MCF 10A (cell line): ENCODE data around the gene EPB41L4A. TPM values are rescaled to one million over a fixed set of nuclear protein-coding genes. Genes with fewer than 3 reads are reported as not detected.

Experiments used
- BruUV-seq: library from RNA; stranded (reverse); fragments of 400-500 nt; replicated peaks from 2 replicates; lab custom pipeline; 2021; lab: Mats Ljungman, UMichigan
- CTCF ChIA-PET: fragments of 300-600 bp; sonication (Branson Sonifier 250); formaldehyde crosslinking; extraction: SDS; loops from one replicate; lab custom pipeline; 2021; ENCODE audit warnings: antibody characterized with exemption, inconsistent platforms; lab: Yijun Ruan, JAX
- POLR2A ChIA-PET: fragments of 300-600, 350-650 bp; sonication (Branson Sonifier 250); formaldehyde crosslinking; extraction: SDS; loops from one replicate; lab custom pipeline; 2020; ENCODE audit warnings: antibody characterized with exemption, inconsistent platforms; lab: Yijun Ruan, JAX
- DNase-seq: peaks from one replicate; pipeline ENCODE4 v3.0.0-alpha.2; 2018; ENCODE audit not compliant: unreplicated experiment
- H3K27ac Mint-ChIP-seq: one replicate; pipeline ENCODE4 v1.8.0; 2022; ENCODE audit warnings: mild to moderate bottlenecking, low read depth, mixed read lengths; ENCODE audit not compliant: unreplicated experiment
- H3K27me3 Mint-ChIP-seq: one replicate; pipeline ENCODE4 v1.8.0; 2022; ENCODE audit warnings: mixed read lengths; ENCODE audit not compliant: insufficient read depth, unreplicated experiment
- H3K36me3 Mint-ChIP-seq: one replicate; pipeline ENCODE4 v1.8.0; 2022; ENCODE audit warnings: mild to moderate bottlenecking, moderate library complexity, mixed read lengths; ENCODE audit not compliant: insufficient read depth, unreplicated experiment
- H3K4me1 Mint-ChIP-seq: one replicate; pipeline ENCODE4 v1.8.0; 2022; ENCODE audit warnings: mixed read lengths; ENCODE audit not compliant: insufficient read depth, unreplicated experiment
- H3K4me3 Mint-ChIP-seq: one replicate; pipeline ENCODE4 v1.8.0; 2022; ENCODE audit warnings: mild to moderate bottlenecking, moderate library complexity, mixed read lengths; ENCODE audit not compliant: unreplicated experiment
- H3K9me3 Mint-ChIP-seq: one replicate; pipeline ENCODE4 v1.8.0; 2022; ENCODE audit warnings: mixed read lengths; ENCODE audit not compliant: unreplicated experiment
- intact Hi-C: fragments of 100-400 bp; cut with micrococcal nuclease; formaldehyde crosslinking; loops from 2 replicates; pipeline ENCODE4 v1.14.1; 2022
- total RNA-seq: library from RNA; stranded (reverse); gene quantifications from 2 replicates; pipeline ENCODE4 v1.2.3, GENCODE V29; 2022
- TF ChIP-seq, protein P1 (sequence below): fragments of 200-600 bp; IDR thresholded peaks from one replicate; pipeline ENCODE4 v1.8.0; 2022; ENCODE audit warnings: antibody characterized with exemption, mild to moderate bottlenecking; ENCODE audit not compliant: unreplicated experiment

The EPB41L4A gene
- total RNA-seq, 1 experiment from 2014 or later = 12.4 TPM

DNA sequence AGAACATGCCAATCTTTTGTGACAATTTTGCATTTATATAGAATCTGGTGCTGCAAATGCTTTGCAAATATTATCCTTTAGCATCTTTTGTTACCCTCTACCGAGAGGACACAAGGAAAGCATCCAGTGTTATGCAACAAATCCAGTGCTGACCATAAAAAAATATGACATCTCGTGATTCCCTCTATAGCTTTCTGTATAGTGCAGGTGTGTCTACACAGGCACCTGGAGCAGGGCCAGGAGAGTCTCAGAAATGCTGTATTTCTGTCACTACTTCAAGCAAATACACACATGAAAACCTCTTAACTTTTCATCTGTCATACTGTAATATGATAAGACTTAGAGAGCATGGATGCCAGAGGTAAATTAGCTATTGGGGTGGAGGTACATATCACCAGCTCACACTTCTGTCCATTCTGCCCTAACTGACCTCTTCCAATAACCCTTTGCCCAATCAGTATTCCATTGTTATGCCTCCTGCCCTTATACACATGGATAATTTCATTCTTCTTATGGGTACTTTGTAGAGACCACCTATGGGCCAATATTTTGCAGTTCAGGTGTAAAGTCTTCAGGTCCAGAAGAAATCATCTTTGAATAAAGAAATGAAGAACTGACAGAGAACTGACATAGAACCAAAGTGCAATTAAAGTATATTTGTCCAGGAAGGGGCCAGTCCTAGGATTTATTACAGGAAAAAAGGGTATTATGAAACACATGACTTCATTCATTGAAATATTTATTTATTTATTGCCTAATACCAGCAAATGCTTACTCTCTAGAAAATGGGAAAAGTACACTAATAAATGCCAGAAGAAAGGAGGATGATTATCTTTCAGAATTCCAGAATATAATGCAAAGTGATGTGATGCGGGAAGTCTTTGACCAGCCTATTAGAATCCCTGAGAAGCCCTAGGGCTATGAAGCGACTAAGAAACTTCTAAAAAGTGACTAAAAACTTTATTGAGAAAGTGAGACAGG, 106.5 kb downstream of the EPB41L4A start:
- CTCF ChIA-PET = interaction anchor here (0.5 to 1.4 kb wide), 2 partner anchors 77 to 632 kb away, joined by 3 to 4 read pairs; no protein-coding TSS in a partner anchor
- H3K36me3 Mint-ChIP-seq = no peaks in the 10 kb centered on the region
- no peak overlapping the region for H3K27ac Mint-ChIP-seq
- DNase-seq = peak; percentile 15
- H3K27me3 Mint-ChIP-seq = no peaks in the 10 kb centered on the region
- no TSS peak for BruUV-seq
- POLR2A ChIA-PET = interaction anchor here (0.7 kb wide), 1 partner anchor 79 kb away, joined by 3 read pairs; no protein-coding TSS in a partner anchor
- H3K4me1 Mint-ChIP-seq = peaks cover 27% of the 10 kb centered on the region
- intact Hi-C loops = no loop called here
- TF ChIP-seq, protein P1, sequence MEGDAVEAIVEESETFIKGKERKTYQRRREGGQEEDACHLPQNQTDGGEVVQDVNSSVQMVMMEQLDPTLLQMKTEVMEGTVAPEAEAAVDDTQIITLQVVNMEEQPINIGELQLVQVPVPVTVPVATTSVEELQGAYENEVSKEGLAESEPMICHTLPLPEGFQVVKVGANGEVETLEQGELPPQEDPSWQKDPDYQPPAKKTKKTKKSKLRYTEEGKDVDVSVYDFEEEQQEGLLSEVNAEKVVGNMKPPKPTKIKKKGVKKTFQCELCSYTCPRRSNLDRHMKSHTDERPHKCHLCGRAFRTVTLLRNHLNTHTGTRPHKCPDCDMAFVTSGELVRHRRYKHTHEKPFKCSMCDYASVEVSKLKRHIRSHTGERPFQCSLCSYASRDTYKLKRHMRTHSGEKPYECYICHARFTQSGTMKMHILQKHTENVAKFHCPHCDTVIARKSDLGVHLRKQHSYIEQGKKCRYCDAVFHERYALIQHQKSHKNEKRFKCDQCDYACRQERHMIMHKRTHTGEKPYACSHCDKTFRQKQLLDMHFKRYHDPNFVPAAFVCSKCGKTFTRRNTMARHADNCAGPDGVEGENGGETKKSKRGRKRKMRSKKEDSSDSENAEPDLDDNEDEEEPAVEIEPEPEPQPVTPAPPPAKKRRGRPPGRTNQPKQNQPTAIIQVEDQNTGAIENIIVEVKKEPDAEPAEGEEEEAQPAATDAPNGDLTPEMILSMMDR = no peak
- H3K9me3 Mint-ChIP-seq = no peaks in the 10 kb centered on the region
- H3K4me3 Mint-ChIP-seq = no peak overlapping the region

GRCh38 chr5:112310746-112311145, 108.3 kb downstream of the EPB41L4A start:
- no peaks in the 10 kb centered on the region for H3K9me3 Mint-ChIP-seq
- TF ChIP-seq, protein P1 = no peak
- no TSS peak for BruUV-seq
- ChIA-PET CTCF (interaction anchor here (0.6 to 0.7 kb wide), 2 partner anchors 100 kb away, joined by 3 read pairs; no protein-coding TSS in a partner anchor), POLR2A (interaction anchor here (0.6 kb wide), 1 partner anchor 100 kb away, joined by 3 read pairs; no protein-coding TSS in a partner anchor)
- no peaks in the 10 kb centered on the region for H3K27me3 Mint-ChIP-seq
- peaks cover 27% of the 10 kb centered on the region for H3K4me1 Mint-ChIP-seq
- H3K4me3 Mint-ChIP-seq = no peak overlapping the region
- H3K36me3 Mint-ChIP-seq = no peaks in the 10 kb centered on the region
- no peak overlapping the region for H3K27ac Mint-ChIP-seq
- no peak for DNase-seq
- intact Hi-C loops = no loop called here

DNA sequence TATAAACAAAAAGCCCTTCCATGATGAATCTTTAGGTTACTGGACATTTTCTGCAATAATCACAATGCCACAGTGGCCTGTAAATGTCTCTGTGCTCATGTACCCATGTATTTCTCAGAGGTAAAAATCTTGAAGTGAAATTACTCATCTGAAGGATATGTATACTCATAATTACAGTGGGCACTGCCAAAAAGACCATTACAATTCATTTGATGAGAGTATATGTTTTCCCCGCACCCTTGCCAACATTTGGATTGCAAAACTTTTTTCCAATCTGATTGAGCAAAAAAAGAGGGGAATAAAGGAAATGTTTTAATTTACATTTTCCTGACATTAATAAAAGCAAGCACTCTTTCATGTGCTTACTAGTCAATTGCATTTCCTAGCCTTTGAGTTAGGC, 110.5 kb downstream of the EPB41L4A start:
- Mint-ChIP-seq H3K4me1 (peaks cover 27% of the 10 kb centered on the region), H3K4me3 (no peak overlapping the region), H3K27ac (peak overlapping the region; percentile 31), H3K36me3 (no peaks in the 10 kb centered on the region), H3K27me3 (no peaks in the 10 kb centered on the region), H3K9me3 (no peaks in the 10 kb centered on the region)
- ChIA-PET POLR2A (interaction anchor here (0.7 kb wide), 1 partner anchor 43 kb away, joined by 3 read pairs; no protein-coding TSS in a partner anchor), CTCF (interaction anchor here (0.7 kb wide), 2 partner anchors 28 to 449 kb away, joined by 3 read pairs; no protein-coding TSS in a partner anchor)
- intact Hi-C loops = no loop called here
- no TSS peak for BruUV-seq
- peak; percentile 54 for DNase-seq
- TF ChIP-seq, protein P1 = no peak

DNA sequence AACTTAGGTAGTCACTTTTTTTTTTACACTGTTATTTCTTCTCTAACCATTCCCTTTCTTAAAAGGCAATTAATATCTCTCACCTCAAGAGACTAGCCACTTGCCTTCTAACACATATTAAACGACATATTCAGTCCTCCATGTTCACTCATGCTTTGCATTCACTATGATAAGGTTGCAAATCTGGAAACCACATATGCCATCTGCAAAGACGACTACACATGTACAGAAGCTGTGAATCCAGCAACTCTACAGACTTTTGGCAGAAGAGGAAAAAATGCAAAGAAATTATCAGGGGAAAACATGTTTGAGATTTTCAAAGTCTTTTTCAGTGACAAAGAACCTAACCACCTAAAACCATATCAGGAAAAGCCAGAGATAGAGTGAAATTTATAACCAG, 112.1 kb downstream of the EPB41L4A start:
- no peak overlapping the region for H3K27ac Mint-ChIP-seq
- intact Hi-C loops = no loop called here
- ChIA-PET POLR2A (interaction anchor here (1.1 to 2.6 kb wide), 2 partner anchors 9 to 79 kb away, joined by 3 to 9 read pairs; no protein-coding TSS in a partner anchor), CTCF (interaction anchor here (0.7 to 1.3 kb wide), 3 partner anchors 22 to 112 kb away, joined by 3 to 4 read pairs (median 3); partner anchors contain the start of gene EPB41L4A)
- H3K36me3 Mint-ChIP-seq = peaks cover 12% of the 10 kb centered on the region
- no peaks in the 10 kb centered on the region for H3K9me3 Mint-ChIP-seq
- no peak overlapping the region for H3K4me3 Mint-ChIP-seq
- TF ChIP-seq, protein P1 = no peak
- H3K27me3 Mint-ChIP-seq = no peaks in the 10 kb centered on the region
- H3K4me1 Mint-ChIP-seq = peaks cover 17% of the 10 kb centered on the region
- DNase-seq = no peak
- BruUV-seq = no TSS peak
